ENCODE results near the gene DISP1. TPM values are rescaled to one million over a fixed set of nuclear protein-coding genes. Genes with fewer than 3 reads are reported as not detected.
A peak's percentile ranks its signal among the peaks of the same experiment; 100 is the strongest.

The DISP1 gene
- 10 to 100 TPM in 8 of 12 donors, 1 to 10 TPM in 3, not detected in 1; 8.0 to 13.7 (median 10.5) TPM for polyA plus RNA-seq (ENCODE audit: insufficient read length in 12 of 12)
- long read RNA-seq, donor 1 = 0 reads
- long read RNA-seq, donor 2, full-length matches to known transcripts = 3 of 3 reads
- long read RNA-seq, donor 2, partial matches to known transcripts = 0 of 3 reads
- long read RNA-seq, donor 2, other reads (novel, unspliced or antisense) = 0 of 3 reads
- long read RNA-seq, donor 3, full-length matches to known transcripts = 2 of 2 reads
- long read RNA-seq, donor 3, partial matches to known transcripts = 0 of 2 reads
- long read RNA-seq, donor 3, other reads (novel, unspliced or antisense) = 0 of 2 reads
- long read RNA-seq, donor 4, full-length matches to known transcripts = 1 of 1 reads
- long read RNA-seq, donor 4, partial matches to known transcripts = 0 of 1 reads
- long read RNA-seq, donor 4, other reads (novel, unspliced or antisense) = 0 of 1 reads
- long read RNA-seq, donor 5, full-length matches to known transcripts = 1 of 1 reads
- long read RNA-seq, donor 5, partial matches to known transcripts = 0 of 1 reads
- long read RNA-seq, donor 5, other reads (novel, unspliced or antisense) = 0 of 1 reads
- long read RNA-seq, donor 6, full-length matches to known transcripts = 1 of 1 reads
- long read RNA-seq, donor 6, partial matches to known transcripts = 0 of 1 reads
- long read RNA-seq, donor 6, other reads (novel, unspliced or antisense) = 0 of 1 reads
- long read RNA-seq, donor 7 = 0 reads
- long read RNA-seq, donor 8, full-length matches to known transcripts = 1 of 9 reads
- long read RNA-seq, donor 8, partial matches to known transcripts = 8 of 9 reads
- long read RNA-seq, donor 8, other reads (novel, unspliced or antisense) = 0 of 9 reads
- long read RNA-seq, donor 9 = 0 reads
- long read RNA-seq, donor 10, full-length matches to known transcripts = 1 of 1 reads
- long read RNA-seq, donor 10, partial matches to known transcripts = 0 of 1 reads
- long read RNA-seq, donor 10, other reads (novel, unspliced or antisense) = 0 of 1 reads
- long read RNA-seq, donor 11 = 0 reads

- DNase-seq = peak; percentile 84
Observed at GRCh38 chr1:222814536-222815439, at the start of gene DISP1. Gene DISP1, plus strand, starts transcription at chr1:222815039. Its CDS starts 127,785 bp downstream, at chr1:222942824.

GRCh38 chr1:222767152-222767571, 47.7 kb upstream of the DISP1 start:
- DNase-seq = no peak

- no peak for DNase-seq
Observed at GRCh38 chr1:222768592-222768991, 46.2 kb upstream of the DISP1 start.

- DNase-seq = no peak
Observed at GRCh38 chr1:222769181-222769580, 45.7 kb upstream of the DISP1 start.

GRCh38 chr1:222769971-222770620, 44.7 kb upstream of the DISP1 start:
- DNase-seq = no peak

- no peak for DNase-seq
Observed at GRCh38 chr1:222772996-222773379, 41.9 kb upstream of the DISP1 start.

GRCh38 chr1:222777463-222777862, 37.4 kb upstream of the DISP1 start:
- no peak for DNase-seq

- no peak for DNase-seq
Observed at GRCh38 chr1:222777977-222778376, 36.9 kb upstream of the DISP1 start.

- no peak for DNase-seq
Observed at GRCh38 chr1:222781251-222781650, 33.6 kb upstream of the DISP1 start.

- DNase-seq = no peak
Observed at GRCh38 chr1:222783051-222783450, 31.8 kb upstream of the DISP1 start.

GRCh38 chr1:222784371-222784770, 30.5 kb upstream of the DISP1 start:
- no peak for DNase-seq

- DNase-seq = no peak
Observed at GRCh38 chr1:222784916-222785315, 29.9 kb upstream of the DISP1 start.

GRCh38 chr1:222785529-222785928, 29.3 kb upstream of the DISP1 start:
- no peak for DNase-seq

- peak; percentile 77 for DNase-seq
Observed at GRCh38 chr1:222786121-222786520, 28.7 kb upstream of the DISP1 start.

GRCh38 chr1:222787729-222788128, 27.1 kb upstream of the DISP1 start:
- DNase-seq = no peak

GRCh38 chr1:222788402-222789156, 26.3 kb upstream of the DISP1 start:
- no peak for DNase-seq

GRCh38 chr1:222790115-222790514, 24.7 kb upstream of the DISP1 start:
- no peak for DNase-seq

GRCh38 chr1:222790520-222790919, 24.3 kb upstream of the DISP1 start:
- DNase-seq = no peak

- no peak for DNase-seq
Observed at GRCh38 chr1:222791006-222791710, 23.7 kb upstream of the DISP1 start.
